Activated CD8-positive, alpha-beta memory T cell treated with anti-CD3 and anti-CD28 coated beads for 1 hour (primary cell): Measurements from ENCODE around the gene VPREB3.

Experiments used
- DNase-seq, 2 donors: peaks; one replicate each; pipeline ENCODE4 v3.0.0-alpha.2; 2020; ENCODE audit warnings: low read depth in 1 of 2; ENCODE audit errors: extremely low read depth in 1 of 2

Gene VPREB3, protein sequence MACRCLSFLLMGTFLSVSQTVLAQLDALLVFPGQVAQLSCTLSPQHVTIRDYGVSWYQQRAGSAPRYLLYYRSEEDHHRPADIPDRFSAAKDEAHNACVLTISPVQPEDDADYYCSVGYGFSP

GRCh38 chr22:23754220-23754919, at the start of gene VPREB3:
TSS of gene VPREB3 (minus strand) at chr22:23754425. CDS start at chr22:23754363, 62 bp downstream.
- DNase-seq = no peak

- DNase-seq = no peak
Observed at GRCh38 chr22:23803001-23803819, 49.0 kb upstream of the VPREB3 start.

GRCh38 chr22:23801886-23802377, 47.7 kb upstream of the VPREB3 start:
- no peak for DNase-seq

GRCh38 chr22:23801238-23801821, 47.1 kb upstream of the VPREB3 start:
- no peak for DNase-seq

- DNase-seq = no peak
Observed at GRCh38 chr22:23800297-23801237, 46.3 kb upstream of the VPREB3 start.

DNA sequence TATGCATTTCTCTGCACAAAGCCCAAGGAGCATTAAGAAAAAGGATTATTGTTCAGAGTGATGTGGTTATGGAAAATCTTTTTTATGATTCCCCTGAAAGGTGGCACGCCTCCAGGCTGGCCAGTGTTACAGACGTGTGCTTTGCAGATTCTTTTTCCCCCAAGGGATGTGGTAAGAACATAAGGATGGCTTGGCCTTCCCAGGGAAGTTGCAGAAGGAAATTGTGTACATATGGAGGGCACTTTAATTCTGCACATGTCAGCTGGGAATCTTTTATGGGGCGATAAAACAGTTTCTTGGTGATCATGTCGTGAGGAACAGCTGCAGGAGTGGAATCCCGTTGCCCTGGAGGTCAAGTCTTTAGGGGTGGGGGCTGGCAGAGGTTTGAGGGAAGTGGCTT, 42.2 kb upstream of the VPREB3 start:
- no peak for DNase-seq

DNA sequence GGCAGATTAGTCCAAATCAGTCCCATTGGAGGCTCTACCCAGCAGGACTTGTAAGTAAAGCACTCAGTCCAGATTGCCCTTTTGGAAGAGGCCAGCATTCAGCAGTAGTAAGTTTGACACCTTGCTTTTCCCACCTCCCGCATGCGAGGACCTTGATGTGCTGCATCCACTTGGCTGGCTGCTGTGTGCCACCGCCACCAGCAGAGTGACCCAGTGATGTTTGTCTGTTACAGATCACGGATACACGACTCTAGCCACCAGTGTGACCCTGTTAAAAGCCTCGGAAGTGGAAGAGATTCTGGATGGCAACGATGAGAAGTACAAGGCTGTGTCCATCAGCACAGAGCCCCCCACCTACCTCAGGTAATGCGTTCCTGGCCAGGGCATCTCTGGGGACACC, 39.1 kb upstream of the VPREB3 start:
- DNase-seq = no peak

DNA sequence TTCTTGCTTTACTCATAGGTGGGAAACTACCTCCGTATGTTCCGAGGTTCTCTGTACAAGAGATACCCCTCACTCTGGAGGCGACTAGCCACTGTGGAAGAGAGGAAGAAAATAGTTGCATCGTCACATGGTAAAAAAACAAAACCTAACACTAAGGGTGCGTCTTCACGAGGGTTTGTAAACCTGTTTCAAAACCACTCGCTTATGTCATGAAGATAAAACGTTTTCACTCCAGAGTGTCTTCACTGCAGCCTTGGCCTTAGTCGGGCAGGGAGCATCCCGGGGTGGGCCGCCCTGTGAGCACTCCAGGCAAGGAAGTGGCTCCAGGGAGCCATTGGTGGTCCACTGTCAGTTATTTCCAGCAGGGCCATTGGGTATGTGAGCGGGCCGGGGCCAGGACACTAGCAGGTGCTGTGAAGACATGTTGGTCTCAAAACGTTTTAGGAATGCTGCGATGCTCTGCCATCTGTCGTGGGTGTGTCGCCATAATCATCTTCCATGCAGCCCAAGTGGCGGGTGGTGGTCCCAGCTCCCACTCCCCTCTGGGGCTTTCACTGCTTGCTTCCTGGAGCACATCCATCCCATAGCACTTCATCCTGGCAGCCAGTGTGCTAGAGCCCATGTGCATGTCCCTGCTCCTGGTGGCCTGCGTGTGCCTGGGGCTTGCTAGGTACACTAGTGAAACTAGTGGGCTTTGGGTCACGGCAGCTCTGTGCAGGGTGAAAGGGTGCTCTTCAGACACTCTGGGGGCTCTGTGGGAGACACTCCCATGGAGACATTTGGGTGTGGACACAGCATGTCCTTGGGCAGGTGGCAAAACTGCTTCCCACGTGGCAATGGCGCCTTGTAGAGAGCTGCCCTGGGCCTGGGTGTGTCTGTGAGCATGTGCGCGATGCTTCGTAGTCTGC, 37.8 kb upstream of the VPREB3 start:
- no peak for DNase-seq

DNA sequence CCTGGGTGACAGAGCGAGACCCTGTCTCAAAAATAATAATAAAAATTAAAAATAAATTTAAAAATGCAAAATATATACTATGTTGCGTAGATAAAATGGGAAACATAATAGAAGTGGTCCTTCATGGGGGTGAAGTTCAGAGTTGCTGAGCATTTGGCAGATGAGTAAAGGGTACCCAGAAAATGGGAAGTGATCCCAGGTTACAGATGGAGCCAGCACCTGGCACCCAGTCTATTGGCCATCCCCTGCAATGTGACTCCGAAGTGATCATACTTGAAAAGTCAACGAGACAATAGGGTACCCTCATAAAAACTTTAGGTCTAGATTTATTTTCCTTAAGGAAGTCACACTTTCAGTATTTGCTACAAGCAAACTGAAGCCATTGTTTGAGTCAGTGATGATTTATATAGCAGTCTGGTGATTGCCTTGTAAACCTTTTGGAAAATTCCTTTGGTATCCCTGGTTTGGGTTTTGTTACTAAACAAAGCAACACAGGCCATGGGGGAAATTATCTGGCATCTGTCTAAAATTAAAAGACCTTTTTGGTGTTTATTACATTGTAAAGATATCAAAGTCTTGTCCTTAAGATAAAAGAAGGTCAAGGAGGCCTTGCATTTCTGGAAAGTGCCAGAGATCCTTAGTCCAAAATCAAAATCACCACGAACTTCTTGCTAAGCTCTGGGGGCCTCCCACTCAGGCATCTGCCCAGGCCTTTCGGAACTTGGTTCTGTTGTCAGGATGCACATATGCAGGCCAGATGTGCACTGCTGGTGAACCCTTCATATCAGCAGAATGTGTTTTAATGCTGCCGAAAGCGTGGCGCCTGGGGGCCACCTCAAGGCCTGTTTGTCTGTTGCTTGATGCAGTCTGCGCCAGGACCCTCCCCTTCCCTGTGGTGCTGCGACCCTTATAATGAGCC, 36.9 kb upstream of the VPREB3 start:
- no peak for DNase-seq

DNA sequence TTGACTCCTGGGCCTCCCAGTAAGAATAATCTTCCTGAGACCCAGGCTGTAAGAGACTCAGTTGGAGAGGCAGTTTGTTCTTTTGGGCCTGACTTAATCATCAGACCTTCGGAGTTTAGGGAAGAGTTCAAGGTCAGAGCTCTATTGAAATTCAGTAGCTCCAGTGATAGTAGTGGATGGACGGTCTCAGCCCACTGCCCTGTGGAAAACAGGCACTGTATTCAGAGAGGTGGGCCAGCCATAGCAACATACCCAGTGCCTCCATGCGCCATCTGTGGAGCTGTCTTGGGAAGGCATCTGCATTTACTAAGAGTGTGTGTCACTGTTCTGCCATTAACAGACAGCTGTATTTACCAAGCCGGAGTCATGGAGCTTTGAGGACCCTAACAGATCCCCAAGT, 35.4 kb upstream of the VPREB3 start:
- DNase-seq = no peak

GRCh38 chr22:23789121-23789520, 34.9 kb upstream of the VPREB3 start:
- no peak for DNase-seq

- DNase-seq = no peak
Observed at GRCh38 chr22:23787910-23788309, 33.7 kb upstream of the VPREB3 start.

- no peak for DNase-seq
Observed at GRCh38 chr22:23787600-23787896, 33.3 kb upstream of the VPREB3 start.

DNA sequence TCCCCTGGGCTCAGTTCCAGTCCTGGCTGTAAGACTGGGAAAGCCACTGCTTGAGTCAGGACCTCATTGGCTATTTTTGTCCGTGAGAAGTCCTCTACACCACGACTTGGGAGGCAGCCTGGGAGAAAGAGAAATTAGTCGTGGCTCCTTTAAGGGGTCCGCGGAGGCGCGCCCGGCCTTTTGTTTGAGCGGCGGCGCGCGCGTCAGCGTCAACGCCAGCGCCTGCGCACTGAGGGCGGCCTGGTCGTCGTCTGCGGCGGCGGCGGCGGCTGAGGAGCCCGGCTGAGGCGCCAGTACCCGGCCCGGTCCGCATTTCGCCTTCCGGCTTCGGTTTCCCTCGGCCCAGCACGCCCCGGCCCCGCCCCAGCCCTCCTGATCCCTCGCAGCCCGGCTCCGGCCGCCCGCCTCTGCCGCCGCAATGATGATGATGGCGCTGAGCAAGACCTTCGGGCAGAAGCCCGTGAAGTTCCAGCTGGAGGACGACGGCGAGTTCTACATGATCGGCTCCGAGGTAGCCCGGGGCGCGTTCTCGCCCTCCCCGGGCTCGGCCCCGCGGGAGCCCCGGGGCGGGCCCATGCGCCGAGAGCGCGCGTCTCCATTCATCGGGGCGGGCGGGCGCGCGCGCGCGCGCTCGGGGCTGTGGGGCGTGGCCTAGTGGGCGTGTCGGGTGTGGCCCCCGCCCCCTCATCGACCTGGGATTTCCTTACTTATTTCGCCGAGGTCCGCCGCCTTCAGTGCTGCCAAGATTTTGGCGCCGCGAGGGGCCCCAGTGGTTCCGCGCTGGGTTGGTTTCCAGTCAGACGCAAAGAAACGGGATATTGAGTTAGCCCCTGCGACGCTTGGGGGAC, 32.8 kb upstream of the VPREB3 start, which contains the start of gene SMARCB1:
Gene SMARCB1 (plus strand): TSS at position 215 of the 848 bp plus-strand sequence. CDS start 204 bp downstream, at position 419.
- DNase-seq = peak; percentile 66 to 91

- no peak for DNase-seq
Observed at GRCh38 chr22:23786261-23786710, 32.1 kb upstream of the VPREB3 start.

- no peak for DNase-seq
Observed at GRCh38 chr22:23784215-23784732, 30.0 kb upstream of the VPREB3 start.
